ENCODE results near the gene EGF.

GRCh38 chr4:109947918-109948317 is 35.2 kb downstream of the EGF start:
- TF ChIP-seq CTCF (IDR thresholded peaks at IDR 0.05; ENCODE audit: low read length) (no peak), EZH2 (IDR thresholded peaks at IDR 0.05; ENCODE audit: borderline replicate concordance, low read length) (no peak)

All from OCI-LY1 (cell line).